ENCODE results near the gene CELF1. TPM values are rescaled to one million over a fixed set of nuclear protein-coding genes. Genes with fewer than 3 reads are reported as not detected.

Gene CELF1
- total RNA-seq, 2 donors from 2014 or later: 57.1 to 65.9 TPM

DNA sequence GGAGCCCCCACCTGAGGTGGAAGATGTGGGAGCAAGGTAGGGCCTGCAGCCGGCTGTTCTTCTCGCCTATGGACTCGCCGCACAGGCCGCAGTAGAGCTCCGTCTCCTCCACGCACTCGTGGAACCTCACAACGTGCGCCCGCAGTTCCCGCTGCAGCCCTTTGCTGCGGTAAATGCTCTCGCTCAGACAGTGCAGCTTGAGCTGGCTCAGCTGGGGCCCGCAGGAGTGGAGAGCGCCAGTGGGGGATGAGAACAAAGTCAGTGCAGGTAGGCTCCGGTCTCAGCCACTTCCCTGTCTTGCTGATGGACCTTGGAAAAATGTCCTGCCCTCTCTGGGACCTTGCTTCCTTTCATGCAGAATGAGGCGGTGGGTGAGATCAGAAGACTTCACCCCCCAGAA lies 114.2 kb downstream of the CELF1 start:
- no peak for DNase-seq (ENCODE audit: low spot score)
- H3K36me3 ChIP-seq: no peaks in the 10 kb centered on the region
- TF ChIP-seq, protein P1, sequence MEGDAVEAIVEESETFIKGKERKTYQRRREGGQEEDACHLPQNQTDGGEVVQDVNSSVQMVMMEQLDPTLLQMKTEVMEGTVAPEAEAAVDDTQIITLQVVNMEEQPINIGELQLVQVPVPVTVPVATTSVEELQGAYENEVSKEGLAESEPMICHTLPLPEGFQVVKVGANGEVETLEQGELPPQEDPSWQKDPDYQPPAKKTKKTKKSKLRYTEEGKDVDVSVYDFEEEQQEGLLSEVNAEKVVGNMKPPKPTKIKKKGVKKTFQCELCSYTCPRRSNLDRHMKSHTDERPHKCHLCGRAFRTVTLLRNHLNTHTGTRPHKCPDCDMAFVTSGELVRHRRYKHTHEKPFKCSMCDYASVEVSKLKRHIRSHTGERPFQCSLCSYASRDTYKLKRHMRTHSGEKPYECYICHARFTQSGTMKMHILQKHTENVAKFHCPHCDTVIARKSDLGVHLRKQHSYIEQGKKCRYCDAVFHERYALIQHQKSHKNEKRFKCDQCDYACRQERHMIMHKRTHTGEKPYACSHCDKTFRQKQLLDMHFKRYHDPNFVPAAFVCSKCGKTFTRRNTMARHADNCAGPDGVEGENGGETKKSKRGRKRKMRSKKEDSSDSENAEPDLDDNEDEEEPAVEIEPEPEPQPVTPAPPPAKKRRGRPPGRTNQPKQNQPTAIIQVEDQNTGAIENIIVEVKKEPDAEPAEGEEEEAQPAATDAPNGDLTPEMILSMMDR (IDR thresholded peaks at IDR 0.05): no peak
- no peaks in the 10 kb centered on the region for H3K27me3 ChIP-seq
- H3K4me3 ChIP-seq: no peak overlapping the region
- no peaks in the 10 kb centered on the region for H3K9me3 ChIP-seq
- H3K27ac ChIP-seq: no peak overlapping the region
- H3K4me1 ChIP-seq: peaks cover 0 to 16% of the 10 kb centered on the region in 2 donors

DNA sequence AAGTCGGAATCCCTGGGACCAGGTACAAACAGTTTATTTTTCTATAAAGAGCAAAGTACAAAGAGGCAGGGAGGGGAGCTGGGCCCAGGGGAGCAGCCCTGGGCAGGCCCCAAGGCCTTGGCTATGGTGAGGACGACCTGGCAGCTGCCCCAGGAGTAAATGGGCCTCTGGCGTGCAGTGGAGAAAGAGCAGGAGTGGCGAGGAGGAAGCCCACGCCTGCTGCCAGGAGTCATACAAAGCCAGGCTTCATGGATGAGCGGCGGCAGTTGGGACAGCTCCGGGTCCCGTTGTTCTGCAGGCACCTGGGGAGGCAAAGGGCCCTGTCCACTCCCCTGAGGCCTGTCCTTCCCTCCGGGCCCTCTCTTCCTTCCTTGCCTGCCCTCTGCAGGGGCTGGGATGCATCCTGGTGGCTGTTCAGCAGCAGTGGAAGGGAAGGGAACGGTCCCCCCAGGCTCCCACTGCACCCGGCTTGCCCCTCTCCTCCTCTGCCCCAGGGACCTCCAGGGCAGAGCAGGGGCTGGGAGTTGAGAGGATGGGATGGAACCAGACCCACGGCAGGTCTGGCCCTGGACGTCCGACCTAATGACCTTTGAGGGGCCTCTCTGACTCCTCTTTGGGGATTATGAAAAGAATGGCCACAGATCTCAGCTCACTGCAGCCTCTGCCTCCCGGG lies 115.0 kb downstream of the CELF1 start:
- no peak for DNase-seq (ENCODE audit: low spot score)
- H3K4me1 ChIP-seq: peaks cover 0 to 16% of the 10 kb centered on the region in 2 donors
- no peaks in the 10 kb centered on the region for H3K27me3 ChIP-seq
- H3K9me3 ChIP-seq: no peaks in the 10 kb centered on the region
- H3K27ac ChIP-seq: no peak overlapping the region
- H3K36me3 ChIP-seq: no peaks in the 10 kb centered on the region
- H3K4me3 ChIP-seq: no peak overlapping the region
- TF ChIP-seq, protein P1 (IDR thresholded peaks at IDR 0.05): no peak

DNA sequence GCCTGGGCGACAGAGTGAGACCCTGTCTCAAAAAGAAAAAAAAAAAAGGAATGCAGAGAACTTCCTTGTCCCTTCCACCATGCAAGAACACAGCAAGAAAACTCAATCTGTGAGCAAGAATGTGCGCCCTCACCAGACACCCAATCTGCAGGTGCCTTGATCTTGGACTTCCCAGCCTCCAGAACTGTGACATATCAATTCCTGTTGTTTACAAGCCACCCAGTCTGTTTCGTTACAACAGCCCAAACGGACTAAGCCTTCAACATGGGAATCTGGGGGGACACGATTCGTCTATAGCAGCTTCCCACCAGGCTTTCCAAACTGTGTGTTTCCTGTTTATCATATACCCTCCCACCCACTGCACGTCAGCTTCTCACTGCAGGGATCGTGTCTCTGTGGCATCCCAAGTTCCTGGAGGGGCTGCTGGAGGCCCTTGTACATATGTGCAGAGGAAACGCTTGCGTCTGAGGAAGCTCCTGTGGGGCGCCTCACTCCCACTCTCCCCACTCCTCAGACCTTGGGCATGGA lies 115.7 kb downstream of the CELF1 start:
- H3K4me3 ChIP-seq: no peak overlapping the region
- TF ChIP-seq, protein P1 (IDR thresholded peaks at IDR 0.05): no peak
- no peak overlapping the region for H3K27ac ChIP-seq

DNA sequence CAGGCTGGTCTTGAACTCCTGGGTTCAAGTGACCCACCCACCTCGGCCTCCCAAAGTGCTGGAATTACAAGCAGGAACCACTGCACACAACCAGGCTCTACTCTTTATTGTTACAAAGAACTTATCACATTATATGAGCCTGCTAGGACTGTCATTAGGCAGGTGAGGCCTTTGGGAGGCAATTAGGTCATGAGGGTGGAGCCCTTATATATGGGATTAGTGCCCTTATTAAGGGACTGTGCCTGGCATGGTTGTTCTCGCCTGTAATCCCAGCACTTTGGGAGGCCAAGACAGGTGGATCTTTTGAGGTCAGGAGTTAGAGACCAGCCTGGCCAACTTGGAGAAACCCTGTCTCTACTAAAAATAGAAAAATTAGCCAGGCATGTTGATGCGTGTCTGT lies 116.2 kb downstream of the CELF1 start:
- no peak for DNase-seq (ENCODE audit: low spot score)
- TF ChIP-seq, protein P1 (IDR thresholded peaks at IDR 0.05): no peak
- no peaks in the 10 kb centered on the region for H3K36me3 ChIP-seq
- no peak overlapping the region for H3K27ac ChIP-seq
- H3K4me1 ChIP-seq: peaks cover 0 to 9% of the 10 kb centered on the region in 2 donors
- no peaks in the 10 kb centered on the region for H3K9me3 ChIP-seq
- H3K27me3 ChIP-seq: no peaks in the 10 kb centered on the region
- H3K4me3 ChIP-seq: no peak overlapping the region

More for the DNA sequence above, 115.7 kb downstream of the CELF1 start:
- no peaks in the 10 kb centered on the region for H3K9me3 ChIP-seq
- no peaks in the 10 kb centered on the region for H3K36me3 ChIP-seq
- H3K27me3 ChIP-seq: no peaks in the 10 kb centered on the region
- peaks cover 0 to 11% of the 10 kb centered on the region in 2 donors for H3K4me1 ChIP-seq
- no peak for DNase-seq (ENCODE audit: low spot score)

DNA sequence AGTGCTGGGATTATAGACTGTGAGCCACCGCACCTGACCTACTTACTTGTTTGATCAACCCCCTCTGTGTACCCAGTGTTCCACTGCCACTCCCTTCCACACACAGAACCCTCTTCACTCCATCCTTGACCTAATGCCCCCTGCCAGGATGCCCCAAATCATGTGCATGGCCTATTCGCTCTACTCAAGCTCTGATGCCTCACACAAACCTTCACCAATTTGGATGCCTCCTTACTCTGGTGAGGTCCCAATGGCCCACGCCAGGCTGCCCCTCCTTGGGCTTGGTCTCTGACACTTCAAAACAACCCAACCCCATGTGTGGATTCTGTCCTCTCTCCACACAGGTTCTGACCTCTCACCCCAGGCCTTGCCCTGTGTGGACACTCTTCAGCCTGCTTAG lies 117.2 kb downstream of the CELF1 start:
- no peak for DNase-seq (ENCODE audit: low spot score)
- Histone ChIP-seq H3K4me1 (peaks cover 0 to 9% of the 10 kb centered on the region in 2 donors), H3K4me3 (no peak overlapping the region), H3K36me3 (no peaks in the 10 kb centered on the region), H3K27ac (no peak overlapping the region), H3K9me3 (no peaks in the 10 kb centered on the region), H3K27me3 (no peaks in the 10 kb centered on the region)
- TF ChIP-seq, protein P1 (IDR thresholded peaks at IDR 0.05): no peak

Measured in right atrium auricular region (tissue), 2 donors.